ENCODE data around the gene CEACAM18. TPM values are rescaled to one million over a fixed set of nuclear protein-coding genes. Genes with fewer than 3 reads are reported as not detected.
"Not testable (repeated sequence)": the region's sequence is repeated elsewhere in the genome, so short reads cannot be mapped to it uniquely, and the experiment has no call there.

Gene CEACAM18
- total RNA-seq, 4 donors from 2014 or later: not detected

DNA sequence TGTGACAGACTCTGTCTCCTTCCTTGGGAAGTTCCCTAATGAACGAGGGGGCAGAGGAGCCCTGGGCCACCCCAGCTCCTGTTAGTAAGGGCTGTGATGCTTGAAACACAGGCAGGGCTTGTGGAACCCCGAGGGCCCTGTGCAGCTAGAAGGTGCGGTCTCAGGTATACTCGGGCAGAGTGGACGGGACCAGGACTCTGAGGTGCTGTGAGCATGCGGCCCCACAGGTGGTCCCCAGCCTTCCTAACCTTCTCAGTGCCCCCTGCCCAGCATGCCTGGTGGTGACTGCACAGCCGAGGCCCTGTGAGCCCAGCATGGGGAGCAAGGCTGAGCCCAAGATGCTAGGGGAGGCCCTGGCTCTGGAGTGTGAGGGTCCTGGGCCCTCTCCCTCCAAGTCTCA, 16.1 kb upstream of the CEACAM18 start:
- intact Hi-C loops (cut with DNase I): no loop called here
- no peaks in the 10 kb centered on the region for H3K4me1 ChIP-seq
- WGBS: 77% methylated on average over 6 of the region's 7 CpGs

DNA sequence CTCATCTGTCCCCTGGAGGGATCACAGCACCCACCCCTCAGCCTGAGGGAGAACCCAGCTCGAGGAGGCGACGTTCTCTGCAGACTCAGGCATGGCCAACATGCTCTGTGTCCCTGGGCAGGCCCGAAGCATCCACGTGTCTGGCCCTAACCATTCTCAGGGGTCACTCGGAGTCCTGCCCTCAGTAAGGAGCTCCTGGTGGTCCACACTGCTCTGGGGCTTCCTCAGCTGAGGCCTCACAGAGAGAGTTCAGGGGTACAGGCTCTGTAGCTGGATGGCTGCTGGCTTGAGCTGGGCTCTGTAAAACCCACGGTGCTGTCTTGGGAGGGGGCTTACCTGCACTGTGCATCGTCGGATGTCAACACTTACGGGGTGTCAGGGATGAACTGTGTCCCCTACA, 15.7 kb upstream of the CEACAM18 start:
- Histone ChIP-seq H3K27ac (replicated peaks in 1 of 4) (no peak overlapping the region), H3K4me3 (no peak overlapping the region), H3K4me1 (no peaks in the 10 kb centered on the region), H3K9me3 (no peaks in the 10 kb centered on the region), H3K36me3 (no peaks in the 10 kb centered on the region), H3K27me3 (peaks cover 0 to 56% (median 3%) of the 10 kb centered on the region in 4 donors)
- TF ChIP-seq POLR2A (IDR thresholded peaks at IDR 0.05; ENCODE audit: low read depth) (no peak), EP300 (IDR thresholded peaks at IDR 0.05) (no peak), POLR2AphosphoS5 (IDR thresholded peaks at IDR 0.05) (no peak)
- TF ChIP-seq, protein P1, sequence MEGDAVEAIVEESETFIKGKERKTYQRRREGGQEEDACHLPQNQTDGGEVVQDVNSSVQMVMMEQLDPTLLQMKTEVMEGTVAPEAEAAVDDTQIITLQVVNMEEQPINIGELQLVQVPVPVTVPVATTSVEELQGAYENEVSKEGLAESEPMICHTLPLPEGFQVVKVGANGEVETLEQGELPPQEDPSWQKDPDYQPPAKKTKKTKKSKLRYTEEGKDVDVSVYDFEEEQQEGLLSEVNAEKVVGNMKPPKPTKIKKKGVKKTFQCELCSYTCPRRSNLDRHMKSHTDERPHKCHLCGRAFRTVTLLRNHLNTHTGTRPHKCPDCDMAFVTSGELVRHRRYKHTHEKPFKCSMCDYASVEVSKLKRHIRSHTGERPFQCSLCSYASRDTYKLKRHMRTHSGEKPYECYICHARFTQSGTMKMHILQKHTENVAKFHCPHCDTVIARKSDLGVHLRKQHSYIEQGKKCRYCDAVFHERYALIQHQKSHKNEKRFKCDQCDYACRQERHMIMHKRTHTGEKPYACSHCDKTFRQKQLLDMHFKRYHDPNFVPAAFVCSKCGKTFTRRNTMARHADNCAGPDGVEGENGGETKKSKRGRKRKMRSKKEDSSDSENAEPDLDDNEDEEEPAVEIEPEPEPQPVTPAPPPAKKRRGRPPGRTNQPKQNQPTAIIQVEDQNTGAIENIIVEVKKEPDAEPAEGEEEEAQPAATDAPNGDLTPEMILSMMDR (IDR thresholded peaks at IDR 0.05): no peak
- WGBS: 92% methylated on average over 4 of the region's 10 CpGs
- intact Hi-C loops (cut with DNase I): no loop called here
- DNase-seq (ENCODE audit: extremely low spot score): no peak

More for the DNA sequence above, 16.1 kb upstream of the CEACAM18 start:
- DNase-seq (ENCODE audit: extremely low spot score): no peak
- Histone ChIP-seq H3K27ac (replicated peaks in 1 of 4) (no peak overlapping the region), H3K27me3 (peaks cover 0 to 60% (median 3%) of the 10 kb centered on the region in 4 donors), H3K36me3 (no peaks in the 10 kb centered on the region), H3K4me3 (no peak overlapping the region), H3K9me3 (no peaks in the 10 kb centered on the region)
- TF ChIP-seq POLR2AphosphoS5 (IDR thresholded peaks at IDR 0.05) (no peak), EP300 (IDR thresholded peaks at IDR 0.05) (no peak), POLR2A (IDR thresholded peaks at IDR 0.05; ENCODE audit: low read depth) (no peak)
- TF ChIP-seq, protein P1 (IDR thresholded peaks at IDR 0.05): no peak

DNA sequence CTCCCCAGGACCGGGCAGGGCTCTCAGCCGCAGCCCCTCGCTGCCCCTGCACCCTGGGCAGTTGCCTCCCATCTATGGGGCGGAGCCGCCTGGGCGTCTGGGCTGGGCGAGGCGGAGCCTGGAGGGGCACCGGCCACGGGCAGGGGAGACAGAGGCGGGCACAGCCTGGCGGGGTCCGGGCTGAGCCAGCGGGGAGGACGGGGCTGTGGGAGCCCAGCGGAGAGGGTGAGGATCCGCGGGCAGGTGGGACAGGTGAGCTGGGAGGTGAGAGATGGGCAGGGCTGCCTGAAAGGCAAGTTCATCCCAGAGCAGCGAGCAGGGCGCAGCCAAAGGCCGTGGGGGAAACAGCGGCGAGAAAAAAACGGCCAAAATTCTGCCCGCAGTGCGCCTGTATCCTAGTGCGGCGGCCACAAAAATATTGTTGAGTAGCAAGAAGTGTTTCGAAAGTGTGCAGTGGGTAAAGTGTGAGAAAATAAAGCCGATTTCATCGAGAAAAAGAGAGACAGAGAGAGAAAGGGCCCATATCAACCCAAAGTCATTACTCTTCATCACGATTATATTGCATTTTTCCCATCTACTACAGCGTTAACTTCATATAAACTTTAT, 14.3 kb upstream of the CEACAM18 start:
- 28% methylated on average over 12 of the region's 33 CpGs for WGBS
- H3K9me3 ChIP-seq; intact Hi-C loops (cut with DNase I); H3K36me3 ChIP-seq; DNase-seq (ENCODE audit: extremely low spot score); H3K27ac ChIP-seq (replicated peaks in 1 of 4); H3K4me1 ChIP-seq; H3K4me3 ChIP-seq: not testable (repeated sequence)
- peaks cover 0 to 53% (median 3%) of the 10 kb centered on the region in 4 donors for H3K27me3 ChIP-seq

DNA sequence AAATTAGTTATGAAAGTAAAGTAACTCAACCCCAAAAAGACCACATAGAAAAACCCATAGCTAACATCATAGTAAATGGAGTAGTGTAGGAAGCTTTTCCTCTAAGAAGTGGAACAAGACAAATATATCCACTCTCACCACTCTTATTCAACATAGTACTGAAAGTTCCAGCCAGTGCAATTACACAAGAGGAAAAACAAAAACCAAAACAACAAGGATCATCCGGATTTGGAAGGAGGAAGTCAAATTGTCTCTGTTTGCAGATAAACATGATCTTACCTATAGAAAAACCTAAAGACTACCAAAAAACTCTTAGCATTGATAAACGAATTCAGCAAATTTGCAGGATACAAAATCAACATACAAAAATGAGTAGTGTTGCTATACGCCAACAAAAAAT, 11.6 kb upstream of the CEACAM18 start:
- TF ChIP-seq, protein P1 (IDR thresholded peaks at IDR 0.05): no peak
- TF ChIP-seq EP300 (IDR thresholded peaks at IDR 0.05) (no peak), POLR2A (IDR thresholded peaks at IDR 0.05; ENCODE audit: low read depth) (no peak), POLR2AphosphoS5 (IDR thresholded peaks at IDR 0.05) (no peak)
- no peak for DNase-seq (ENCODE audit: extremely low spot score)
- Histone ChIP-seq H3K27ac (replicated peaks in 1 of 4) (no peak overlapping the region), H3K27me3 (peaks cover 0 to 37% (median under 1%) of the 10 kb centered on the region in 4 donors), H3K36me3 (no peaks in the 10 kb centered on the region), H3K9me3 (no peaks in the 10 kb centered on the region), H3K4me1 (no peaks in the 10 kb centered on the region), H3K4me3 (no peak overlapping the region)
- WGBS: 57% methylated on average over 3 of the region's 3 CpGs
- intact Hi-C loops (cut with DNase I): no loop called here

DNA sequence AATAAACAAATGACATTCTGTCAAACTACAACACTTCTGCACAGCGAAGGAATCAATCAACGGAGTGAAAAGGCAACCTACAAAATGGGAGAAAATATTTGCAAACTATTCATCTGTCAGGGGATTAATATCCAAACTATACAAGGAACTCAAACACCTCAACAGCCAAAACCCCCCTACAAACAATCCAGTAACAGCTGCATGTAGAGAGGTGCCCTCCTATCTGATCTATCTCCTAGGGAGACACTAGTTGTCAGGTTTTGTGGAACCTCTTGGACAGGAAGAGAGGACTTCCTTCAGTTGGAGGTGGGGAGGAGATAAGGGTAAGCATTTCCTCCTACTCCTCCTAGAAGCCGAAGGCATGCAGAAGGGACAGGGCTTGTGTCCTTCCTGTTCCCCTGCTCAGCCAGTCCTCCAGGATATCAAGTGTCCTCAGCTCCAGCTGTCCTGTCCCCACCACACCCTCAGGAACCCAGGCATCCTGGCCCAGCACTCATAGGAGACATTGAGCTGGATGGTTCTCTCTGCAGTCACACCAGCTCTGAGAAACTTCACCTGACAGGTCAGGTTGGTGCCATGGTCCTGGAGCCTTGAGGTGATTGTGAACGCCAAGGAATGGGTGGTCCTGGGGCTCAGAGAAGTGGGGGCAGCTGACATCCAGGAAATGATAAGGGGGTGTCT, 10.3 kb upstream of the CEACAM18 start:
- H3K36me3 ChIP-seq: no peaks in the 10 kb centered on the region
- 73% methylated on average over 3 of the region's 4 CpGs for WGBS
- H3K9me3 ChIP-seq: no peaks in the 10 kb centered on the region
- no peak overlapping the region for H3K27ac ChIP-seq (replicated peaks in 1 of 4)
- H3K4me1 ChIP-seq: no peaks in the 10 kb centered on the region
- no peak for TF ChIP-seq EP300 (IDR thresholded peaks at IDR 0.05)
- no peak for DNase-seq (ENCODE audit: extremely low spot score)
- intact Hi-C loops (cut with DNase I): no loop called here
- peaks cover 0 to 36% (median 0%) of the 10 kb centered on the region in 4 donors for H3K27me3 ChIP-seq
- H3K4me3 ChIP-seq: no peak overlapping the region
